Rectal smooth muscle tissue (tissue), 1 donor: ENCODE data around the gene FN3K.

Experiments
- H3K27ac ChIP-seq: one replicate; pipeline ENCODE4 v1.7.0; 2013; ENCODE audit warnings: low read depth, low read length, inconsistent platforms
- H3K27me3 ChIP-seq: one replicate; pipeline ENCODE4 v1.7.0; 2013; ENCODE audit warnings: low read length; ENCODE audit not compliant: control insufficient read depth, insufficient read depth
- H3K36me3 ChIP-seq: one replicate; pipeline ENCODE4 v1.7.0; 2013; ENCODE audit warnings: low read length; ENCODE audit not compliant: control insufficient read depth, insufficient read depth
- H3K4me1 ChIP-seq: one replicate; pipeline ENCODE4 v1.7.0; 2013; ENCODE audit warnings: low read length; ENCODE audit not compliant: control insufficient read depth, insufficient read depth
- H3K4me3 ChIP-seq: one replicate; pipeline ENCODE4 v1.7.0; 2013; ENCODE audit warnings: low read length
- H3K9ac ChIP-seq: one replicate; pipeline ENCODE4 v1.7.0; 2013; ENCODE audit warnings: low read length

The FN3K gene

GRCh38 chr17:82709024-82709675 lies 26.3 kb upstream of the FN3K start:
- Histone ChIP-seq H3K27ac (no peak overlapping the region), H3K27me3 (no peaks in the 10 kb centered on the region), H3K36me3 (no peaks in the 10 kb centered on the region), H3K4me1 (peaks cover 2% of the 10 kb centered on the region), H3K4me3 (no peak overlapping the region), H3K9ac (no peak overlapping the region)

- Histone ChIP-seq H3K9ac (no peak overlapping the region), H3K27ac (no peak overlapping the region), H3K4me3 (no peak overlapping the region), H3K36me3 (no peaks in the 10 kb centered on the region), H3K27me3 (no peaks in the 10 kb centered on the region), H3K4me1 (peaks cover 2% of the 10 kb centered on the region)
Observed at GRCh38 chr17:82709676-82710498, 25.5 kb upstream of the FN3K start.

GRCh38 chr17:82710499-82711232 lies 24.7 kb upstream of the FN3K start:
- Histone ChIP-seq H3K4me1 (peaks cover 2% of the 10 kb centered on the region), H3K27me3 (no peaks in the 10 kb centered on the region), H3K4me3 (no peak overlapping the region), H3K36me3 (no peaks in the 10 kb centered on the region), H3K9ac (no peak overlapping the region), H3K27ac (no peak overlapping the region)

- Histone ChIP-seq H3K27me3 (no peaks in the 10 kb centered on the region), H3K9ac (no peak overlapping the region), H3K27ac (no peak overlapping the region), H3K4me3 (no peak overlapping the region), H3K36me3 (no peaks in the 10 kb centered on the region), H3K4me1 (peaks cover 6% of the 10 kb centered on the region)
Observed at GRCh38 chr17:82713071-82713723, 22.2 kb upstream of the FN3K start.

- peak within 1 kb of the TSS; percentile 51 for H3K27ac ChIP-seq
- H3K27me3 ChIP-seq = no peaks in the 10 kb centered on the region
- H3K4me3 ChIP-seq = peak within 1 kb of the TSS; percentile 77
- peak within 1 kb of the TSS; percentile 74 for H3K9ac ChIP-seq
- peaks cover 6% of the 10 kb centered on the region for H3K4me1 ChIP-seq
- peaks cover 9% of the 10 kb centered on the region for H3K36me3 ChIP-seq
Observed at GRCh38 chr17:82716203-82717010, 19.0 kb upstream of the FN3K start, which contains the start of gene FN3KRP. Gene FN3KRP (plus strand): TSS chr17:82716706. CDS start chr17:82716756, 50 bp downstream.

GRCh38 chr17:82718986-82719685 lies 16.3 kb upstream of the FN3K start:
- H3K4me1 ChIP-seq = peaks cover 6% of the 10 kb centered on the region
- no peak overlapping the region for H3K27ac ChIP-seq
- no peak overlapping the region for H3K9ac ChIP-seq
- no peak overlapping the region for H3K4me3 ChIP-seq
- H3K36me3 ChIP-seq = peaks cover 13% of the 10 kb centered on the region
- H3K27me3 ChIP-seq = no peaks in the 10 kb centered on the region

GRCh38 chr17:82720204-82720603 lies 15.2 kb upstream of the FN3K start:
- Histone ChIP-seq H3K4me1 (peaks cover 6% of the 10 kb centered on the region), H3K27me3 (no peaks in the 10 kb centered on the region), H3K9ac (no peak overlapping the region), H3K4me3 (no peak overlapping the region), H3K36me3 (peaks cover 13% of the 10 kb centered on the region), H3K27ac (no peak overlapping the region)

- H3K27ac ChIP-seq = no peak overlapping the region
- H3K9ac ChIP-seq = no peak overlapping the region
- peaks cover 6% of the 10 kb centered on the region for H3K4me1 ChIP-seq
- peaks cover 24% of the 10 kb centered on the region for H3K36me3 ChIP-seq
- no peaks in the 10 kb centered on the region for H3K27me3 ChIP-seq
- no peak overlapping the region for H3K4me3 ChIP-seq
Observed at GRCh38 chr17:82722341-82723013, 12.9 kb upstream of the FN3K start.

- Histone ChIP-seq H3K36me3 (peaks cover 23% of the 10 kb centered on the region), H3K27ac (no peak overlapping the region), H3K4me1 (no peaks in the 10 kb centered on the region)
Observed at GRCh38 chr17:82723169-82723807, 12.1 kb upstream of the FN3K start.

GRCh38 chr17:82726427-82726826 lies 9.0 kb upstream of the FN3K start:
- no peak overlapping the region for H3K4me3 ChIP-seq
- H3K27ac ChIP-seq = no peak overlapping the region
- peaks cover 14% of the 10 kb centered on the region for H3K36me3 ChIP-seq
- no peak overlapping the region for H3K9ac ChIP-seq
- no peaks in the 10 kb centered on the region for H3K27me3 ChIP-seq
- H3K4me1 ChIP-seq = no peaks in the 10 kb centered on the region

More at GRCh38 chr17:82723169-82723807, 12.1 kb upstream of the FN3K start:
- H3K9ac ChIP-seq = no peak overlapping the region
- no peak overlapping the region for H3K4me3 ChIP-seq
- no peaks in the 10 kb centered on the region for H3K27me3 ChIP-seq
